Myocyte (in vitro differentiated cells): ENCODE data around the gene DNAJB11. TPM values are rescaled to one million over a fixed set of nuclear protein-coding genes. Genes with fewer than 3 reads are reported as not detected.
"Not testable (repeated sequence)": the region's sequence is repeated elsewhere in the genome, so short reads cannot be mapped to it uniquely, and the experiment has no call there.

Experiments used
- DNase-seq: peaks from one replicate; pipeline ENCODE4 v3.0.0-alpha.2; 2012; ENCODE audit warnings: low read depth
- total RNA-seq: library from RNA; depleted of rRNA; stranded (reverse); fragments of >200 nt; gene quantifications from 2 replicates; pipeline ENCODE4 v1.2.3, GENCODE V29; 2014

DNAJB11 gene
- total RNA-seq, 1 donor from 2014 or later, result 188 TPM

- DNase-seq, result peak; percentile 82
These were observed 46.8 kb downstream of the DNAJB11 start for GRCh38 chr3:186617036-186617946.

- DNase-seq, result no peak
These were observed 47.9 kb downstream of the DNAJB11 start for GRCh38 chr3:186618318-186618938.

GRCh38 chr3:186619787-186620212 is 49.3 kb downstream of the DNAJB11 start:
- DNase-seq, result no peak

GRCh38 chr3:186620213-186621092 is 49.9 kb downstream of the DNAJB11 start:
- no peak for DNase-seq

GRCh38 chr3:186621894-186622650 is 51.6 kb downstream of the DNAJB11 start:
- DNase-seq, result no peak

GRCh38 chr3:186622651-186623310 is 52.3 kb downstream of the DNAJB11 start:
- DNase-seq, result no peak

GRCh38 chr3:186624598-186624997 is 54.1 kb downstream of the DNAJB11 start:
- no peak for DNase-seq

- no peak for DNase-seq
These were observed 55.1 kb downstream of the DNAJB11 start for GRCh38 chr3:186625600-186626042.

- DNase-seq, result no peak
These were observed 55.8 kb downstream of the DNAJB11 start for GRCh38 chr3:186626254-186626847.

GRCh38 chr3:186627852-186628414 is 57.4 kb downstream of the DNAJB11 start:
- no peak for DNase-seq

- no peak for DNase-seq
These were observed 58.2 kb downstream of the DNAJB11 start for GRCh38 chr3:186628756-186629155.

GRCh38 chr3:186630950-186631641 is 60.6 kb downstream of the DNAJB11 start:
- no peak for DNase-seq

- DNase-seq, result no peak
These were observed 63.0 kb downstream of the DNAJB11 start for GRCh38 chr3:186633481-186633880.

GRCh38 chr3:186634207-186634606 is 63.7 kb downstream of the DNAJB11 start:
- not testable (repeated sequence) for DNase-seq
